ENCODE data around the gene ETFB.

Gene ETFB

DNA sequence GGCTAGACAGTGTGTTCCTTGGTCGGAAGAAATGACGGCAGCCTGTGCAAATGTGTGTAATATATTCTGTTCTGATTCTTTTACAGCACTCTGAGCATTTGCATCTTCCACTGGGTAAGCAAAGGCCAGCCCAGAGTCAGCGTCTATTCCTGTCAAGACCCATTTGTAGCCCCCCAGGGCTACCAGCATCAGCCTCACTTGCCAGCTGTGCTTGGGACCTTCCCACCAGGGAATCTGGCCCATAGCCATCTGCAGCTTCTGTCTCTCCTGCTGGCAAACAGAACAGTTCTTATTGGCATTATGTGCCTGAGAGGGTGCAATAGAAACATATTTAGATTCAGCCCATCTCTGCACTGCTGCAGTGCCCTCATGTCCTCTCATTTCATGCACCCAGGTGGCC lies 60.7 kb downstream of the ETFB start:
- Histone ChIP-seq H3K27ac (ENCODE audit: low read depth, low read length) (no peak overlapping the region), H3K36me3 (ENCODE audit: control insufficient read depth, insufficient read depth, low read length) (no peaks in the 10 kb centered on the region), H3K4me3 (ENCODE audit: low read depth, low read length) (no peak overlapping the region), H3K9ac (ENCODE audit: low read depth, low read length) (no peak overlapping the region), H3K27me3 (ENCODE audit: control insufficient read depth, insufficient read depth, low read length) (no peaks in the 10 kb centered on the region), H3K4me1 (ENCODE audit: control insufficient read depth, insufficient read depth, low read length) (peaks cover 8% of the 10 kb centered on the region; the same call in 1 of the 2 replicates), H3K9me3 (ENCODE audit: control insufficient read depth, insufficient read depth, low read length) (no peaks in the 10 kb centered on the region)

GRCh38 chr19:51301266-51301665 lies 64.9 kb downstream of the ETFB start:
- Histone ChIP-seq H3K4me3 (ENCODE audit: low read depth, low read length) (no peak overlapping the region), H3K36me3 (ENCODE audit: control insufficient read depth, insufficient read depth, low read length) (no peaks in the 10 kb centered on the region), H3K27ac (ENCODE audit: low read depth, low read length) (no peak overlapping the region), H3K9ac (ENCODE audit: low read depth, low read length) (no peak overlapping the region), H3K9me3 (ENCODE audit: control insufficient read depth, insufficient read depth, low read length) (no peaks in the 10 kb centered on the region), H3K4me1 (ENCODE audit: control insufficient read depth, insufficient read depth, low read length) (0 out of 2 replicates have a peak, but pooled peaks cover under 1% of the 10 kb centered on the region), H3K27me3 (ENCODE audit: control insufficient read depth, insufficient read depth, low read length) (no peaks in the 10 kb centered on the region)

- Histone ChIP-seq H3K36me3 (ENCODE audit: control insufficient read depth, insufficient read depth, low read length) (no peaks in the 10 kb centered on the region), H3K4me3 (ENCODE audit: low read depth, low read length) (no peak overlapping the region), H3K27me3 (ENCODE audit: control insufficient read depth, insufficient read depth, low read length) (no peaks in the 10 kb centered on the region), H3K27ac (ENCODE audit: low read depth, low read length) (no peak overlapping the region), H3K9ac (ENCODE audit: low read depth, low read length) (no peak overlapping the region), H3K4me1 (ENCODE audit: control insufficient read depth, insufficient read depth, low read length) (peaks cover 38% of the 10 kb centered on the region), H3K9me3 (ENCODE audit: control insufficient read depth, insufficient read depth, low read length) (no peaks in the 10 kb centered on the region)
Measured at GRCh38 chr19:51297406-51297805, 68.8 kb downstream of the ETFB start.

- H3K4me1 ChIP-seq (ENCODE audit: control insufficient read depth, insufficient read depth, low read length): peaks cover 38% of the 10 kb centered on the region
- no peaks in the 10 kb centered on the region for H3K36me3 ChIP-seq (ENCODE audit: control insufficient read depth, insufficient read depth, low read length)
- no peaks in the 10 kb centered on the region for H3K9me3 ChIP-seq (ENCODE audit: control insufficient read depth, insufficient read depth, low read length)
- H3K9ac ChIP-seq (ENCODE audit: low read depth, low read length): no peak overlapping the region
- no peak overlapping the region for H3K4me3 ChIP-seq (ENCODE audit: low read depth, low read length)
- no peaks in the 10 kb centered on the region for H3K27me3 ChIP-seq (ENCODE audit: control insufficient read depth, insufficient read depth, low read length)
- no peak overlapping the region for H3K27ac ChIP-seq (ENCODE audit: low read depth, low read length)
Measured at GRCh38 chr19:51296336-51297093, 69.7 kb downstream of the ETFB start.

GRCh38 chr19:51295382-51296126 lies 70.6 kb downstream of the ETFB start:
- no peak overlapping the region for H3K4me3 ChIP-seq (ENCODE audit: low read depth, low read length)
- no peaks in the 10 kb centered on the region for H3K36me3 ChIP-seq (ENCODE audit: control insufficient read depth, insufficient read depth, low read length)
- no peaks in the 10 kb centered on the region for H3K9me3 ChIP-seq (ENCODE audit: control insufficient read depth, insufficient read depth, low read length)
- H3K9ac ChIP-seq (ENCODE audit: low read depth, low read length): no peak overlapping the region
- H3K27ac ChIP-seq (ENCODE audit: low read depth, low read length): peak overlapping the region; percentile 32
- no peaks in the 10 kb centered on the region for H3K27me3 ChIP-seq (ENCODE audit: control insufficient read depth, insufficient read depth, low read length)
- peaks cover 38% of the 10 kb centered on the region for H3K4me1 ChIP-seq (ENCODE audit: control insufficient read depth, insufficient read depth, low read length)
